OCI-LY1 (cell line): ENCODE measurements around the gene RFTN1.

ENCODE experiments used
- H2AFZ ChIP-seq: fragments of 200-600 bp; sonication (generic), shearing (Covaris generic); 2 replicates; pipeline ENCODE4 v1.6.0; 2014; ENCODE audit warnings: antibody characterized with exemption, mild to moderate bottlenecking, low read length
- H3F3A ChIP-seq: fragments of 200-600 bp; sonication (generic), shearing (Covaris generic); 2 replicates; pipeline ENCODE4 v1.6.0; 2014; ENCODE audit warnings: mild to moderate bottlenecking, antibody characterized with exemption, low read length, moderate library complexity; ENCODE audit not compliant: insufficient read depth
- H3K27ac ChIP-seq: fragments of 200-600 bp; sonication (generic); 2 replicates; pipeline ENCODE4 v1.5.1; 2014; ENCODE audit warnings: low read length, mixed run types, mild to moderate bottlenecking, low read depth; ENCODE audit not compliant: poor library complexity, severe bottlenecking
- H3K27me3 ChIP-seq: fragments of 200-600 bp; sonication (generic); 2 replicates; pipeline ENCODE4 v1.6.0; 2014; ENCODE audit warnings: antibody characterized with exemption, mild to moderate bottlenecking, low read length, moderate library complexity; ENCODE audit not compliant: insufficient read depth
- H3K36me3 ChIP-seq: fragments of 200-600 bp; sonication (generic); 2 replicates; pipeline ENCODE4 v1.6.1; 2014; ENCODE audit warnings: mild to moderate bottlenecking, antibody characterized with exemption, low read length, moderate library complexity, mixed read lengths; ENCODE audit not compliant: insufficient read depth
- H3K4me1 ChIP-seq: fragments of 200-600 bp; sonication (generic); 2 replicates; pipeline ENCODE4 v1.5.1; 2014; ENCODE audit warnings: mild to moderate bottlenecking, low read length, moderate library complexity; ENCODE audit not compliant: insufficient read depth, severe bottlenecking
- H3K4me2 ChIP-seq: fragments of 200-600 bp; sonication (generic), shearing (Covaris generic); 2 replicates; pipeline ENCODE4 v1.6.1; 2014; ENCODE audit warnings: low read length
- H3K4me3 ChIP-seq: fragments of 200-600 bp; sonication (generic); 2 replicates; pipeline ENCODE4 v1.5.1; 2014; ENCODE audit warnings: low read length, low read depth, mild to moderate bottlenecking, mixed read lengths; ENCODE audit not compliant: poor library complexity, severe bottlenecking
- H3K79me2 ChIP-seq: fragments of 200-600 bp; shearing (Covaris generic); 2 replicates; pipeline ENCODE4 v1.6.1; 2016; ENCODE audit warnings: mixed run types, low read length, mixed read lengths; ENCODE audit not compliant: insufficient read depth
- H3K9ac ChIP-seq: fragments of 200-600 bp; sonication (generic), shearing (Covaris generic); 2 replicates; pipeline ENCODE4 v1.6.1; 2014; ENCODE audit warnings: mild to moderate bottlenecking, low read length, mixed read lengths
- H3K9me2 ChIP-seq: fragments of 200-600 bp; sonication (generic), shearing (Covaris generic); 2 replicates; pipeline ENCODE4 v1.6.1; 2014; ENCODE audit warnings: low read depth, mild to moderate bottlenecking, low read length, mixed read lengths
- H3K9me3 ChIP-seq: fragments of 200-600 bp; shearing (Covaris generic); 2 replicates; pipeline ENCODE4 v1.6.1; 2014; ENCODE audit warnings: low read length, mixed read lengths
- H4K20me1 ChIP-seq: fragments of 200-600 bp; sonication (generic), shearing (Covaris generic); 2 replicates; pipeline ENCODE4 v1.6.0; 2016; ENCODE audit warnings: mild to moderate bottlenecking, low read length; ENCODE audit not compliant: insufficient read depth
- EZH2 ChIP-seq: fragments of 200-600 bp; sonication (generic), shearing (Covaris generic); IDR thresholded peaks from 2 replicates; pipeline ENCODE4 v1.8.0; 2017; ENCODE audit warnings: borderline replicate concordance, mixed run types, mild to moderate bottlenecking, antibody characterized with exemption, low read length, moderate library complexity, mixed read lengths
- TF ChIP-seq, protein P1 (sequence below): fragments of 200-600 bp; sonication (generic), shearing (Covaris generic); IDR thresholded peaks from 2 replicates; pipeline ENCODE4 v1.5.1; 2017; ENCODE audit warnings: mild to moderate bottlenecking, antibody characterized with exemption, low read length, moderate library complexity, mixed read lengths

The RFTN1 gene

DNA sequence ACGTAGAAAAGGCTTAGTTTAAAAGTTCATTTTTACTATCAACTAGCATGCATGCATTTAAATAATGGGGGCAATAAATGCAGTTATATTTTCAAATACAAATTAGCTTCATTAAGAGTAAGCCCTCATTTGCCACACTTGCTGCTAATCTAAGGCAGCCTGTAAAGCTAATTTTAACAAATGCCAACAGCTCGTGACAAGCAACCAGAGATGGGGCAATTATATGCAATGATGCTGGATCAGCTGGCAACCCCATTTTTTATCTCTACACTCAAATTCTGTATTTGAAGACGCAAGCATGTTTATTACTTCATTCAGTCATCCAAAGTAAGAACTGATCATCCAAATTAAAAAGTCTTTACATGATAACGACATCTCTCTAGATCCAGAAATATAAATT, 12.1 kb downstream of the RFTN1 start:
- no peaks in the 10 kb centered on the region for H3F3A ChIP-seq
- no peaks in the 10 kb centered on the region for H3K9me3 ChIP-seq
- H4K20me1 ChIP-seq = no peaks in the 10 kb centered on the region
- H3K4me1 ChIP-seq = peaks cover 100% of the 10 kb centered on the region
- no peak overlapping the region for H3K4me3 ChIP-seq
- H3K27me3 ChIP-seq = no peaks in the 10 kb centered on the region
- TF ChIP-seq, protein P1, sequence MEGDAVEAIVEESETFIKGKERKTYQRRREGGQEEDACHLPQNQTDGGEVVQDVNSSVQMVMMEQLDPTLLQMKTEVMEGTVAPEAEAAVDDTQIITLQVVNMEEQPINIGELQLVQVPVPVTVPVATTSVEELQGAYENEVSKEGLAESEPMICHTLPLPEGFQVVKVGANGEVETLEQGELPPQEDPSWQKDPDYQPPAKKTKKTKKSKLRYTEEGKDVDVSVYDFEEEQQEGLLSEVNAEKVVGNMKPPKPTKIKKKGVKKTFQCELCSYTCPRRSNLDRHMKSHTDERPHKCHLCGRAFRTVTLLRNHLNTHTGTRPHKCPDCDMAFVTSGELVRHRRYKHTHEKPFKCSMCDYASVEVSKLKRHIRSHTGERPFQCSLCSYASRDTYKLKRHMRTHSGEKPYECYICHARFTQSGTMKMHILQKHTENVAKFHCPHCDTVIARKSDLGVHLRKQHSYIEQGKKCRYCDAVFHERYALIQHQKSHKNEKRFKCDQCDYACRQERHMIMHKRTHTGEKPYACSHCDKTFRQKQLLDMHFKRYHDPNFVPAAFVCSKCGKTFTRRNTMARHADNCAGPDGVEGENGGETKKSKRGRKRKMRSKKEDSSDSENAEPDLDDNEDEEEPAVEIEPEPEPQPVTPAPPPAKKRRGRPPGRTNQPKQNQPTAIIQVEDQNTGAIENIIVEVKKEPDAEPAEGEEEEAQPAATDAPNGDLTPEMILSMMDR = no peak
- no peak for TF ChIP-seq EZH2
- peak overlapping the region; percentile 99 for H3K27ac ChIP-seq
- no peak overlapping the region; the same call in 1 of the 2 replicates for H3K9ac ChIP-seq
- H3K9me2 ChIP-seq = no peaks in the 10 kb centered on the region
- H3K79me2 ChIP-seq = peaks cover 100% of the 10 kb centered on the region
- H2AFZ ChIP-seq = no peak overlapping the region
- no peak overlapping the region; the same call in 1 of the 2 replicates for H3K4me2 ChIP-seq
- peaks cover 88% of the 10 kb centered on the region for H3K36me3 ChIP-seq

DNA sequence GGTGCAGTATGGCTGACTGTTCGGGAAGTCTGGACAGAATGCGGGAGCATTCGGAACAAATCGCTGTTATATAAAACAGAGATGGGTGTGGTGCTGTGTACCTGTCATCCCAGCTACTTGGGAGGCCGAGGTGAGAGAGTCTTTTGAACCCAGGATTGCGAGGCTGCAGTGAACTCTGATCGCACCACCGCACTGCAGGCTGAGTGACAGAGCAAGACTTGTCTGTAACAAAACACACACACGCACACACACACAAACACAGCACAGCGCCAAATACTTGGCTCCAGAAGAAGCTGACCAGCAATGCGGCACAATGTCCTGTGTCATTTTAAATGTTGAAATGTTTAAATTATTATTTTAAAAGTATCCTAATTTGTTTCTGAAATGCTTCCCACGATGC, 12.6 kb downstream of the RFTN1 start:
- H3K9me2 ChIP-seq = no peaks in the 10 kb centered on the region
- peaks cover 88% of the 10 kb centered on the region for H3K36me3 ChIP-seq
- no peaks in the 10 kb centered on the region for H3K27me3 ChIP-seq
- no peaks in the 10 kb centered on the region for H4K20me1 ChIP-seq
- no peaks in the 10 kb centered on the region for H3F3A ChIP-seq
- no peaks in the 10 kb centered on the region for H3K9me3 ChIP-seq
- TF ChIP-seq, protein P1 = no peak
- no peak for TF ChIP-seq EZH2
- H3K9ac ChIP-seq = no peak overlapping the region
- H3K4me2 ChIP-seq = no peak overlapping the region
- no peak overlapping the region for H2AFZ ChIP-seq
- no peak overlapping the region for H3K4me3 ChIP-seq
- peaks cover 100% of the 10 kb centered on the region for H3K79me2 ChIP-seq
- H3K27ac ChIP-seq = peak overlapping the region; percentile 99
- peaks cover 100% of the 10 kb centered on the region for H3K4me1 ChIP-seq

DNA sequence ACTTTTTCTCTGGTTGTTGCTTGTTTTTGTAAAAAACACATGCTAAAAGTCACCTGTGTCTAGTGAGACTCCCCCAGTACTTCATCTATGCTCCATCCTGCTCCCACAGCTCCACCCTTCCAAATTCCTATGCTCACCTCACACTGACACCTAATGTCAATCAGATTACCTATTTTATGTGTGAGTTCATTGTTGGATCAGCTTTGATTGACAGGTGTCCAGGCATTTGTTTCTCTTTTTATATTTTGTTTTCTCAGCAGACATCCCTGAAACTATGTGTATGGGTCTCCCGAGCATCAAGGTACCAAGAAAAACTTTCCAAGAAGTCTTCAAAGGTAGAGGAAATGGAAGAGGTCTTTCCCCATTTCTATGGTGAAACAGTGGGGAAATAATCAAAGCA, 13.4 kb downstream of the RFTN1 start:
- peaks cover 100% of the 10 kb centered on the region for H3K4me1 ChIP-seq
- H3K36me3 ChIP-seq = peaks cover 81% of the 10 kb centered on the region
- H4K20me1 ChIP-seq = no peaks in the 10 kb centered on the region

More for the DNA sequence above, 13.4 kb downstream of the RFTN1 start:
- peak overlapping the region; percentile 58 for H3K27ac ChIP-seq
- TF ChIP-seq, protein P1 = no peak
- TF ChIP-seq EZH2 = no peak
- no peak overlapping the region for H3K4me3 ChIP-seq
- H3K4me2 ChIP-seq = no peak overlapping the region; the same call in 1 of the 2 replicates
- H3K79me2 ChIP-seq = peaks cover 100% of the 10 kb centered on the region
- H2AFZ ChIP-seq = no peak overlapping the region
- no peaks in the 10 kb centered on the region for H3K9me3 ChIP-seq
- no peaks in the 10 kb centered on the region for H3F3A ChIP-seq
- no peaks in the 10 kb centered on the region for H3K9me2 ChIP-seq
- no peaks in the 10 kb centered on the region for H3K27me3 ChIP-seq
- H3K9ac ChIP-seq = no peak overlapping the region
